Stimulated activated CD8-positive, alpha-beta memory T cell treated with anti-CD3 and anti-CD28 coated beads, Interleukin-15, amount 100 ng/mL, for 1 hour (primary cell): ENCODE measurements around the gene TIGIT.
"Not testable (repeated sequence)": the region's sequence is repeated elsewhere in the genome, so short reads cannot be mapped to it uniquely, and the experiment has no call there.

ENCODE experiments used
- DNase-seq: peaks from one replicate; pipeline ENCODE4 v3.0.0-alpha.2; 2020; ENCODE audit warnings: low read depth

Gene TIGIT

GRCh38 chr3:114293838-114294535 is at the start of gene TIGIT:
TIGIT (plus strand) TSS chr3:114294028; CDS start chr3:114294062, 34 bp downstream.
- DNase-seq = no peak

- no peak for DNase-seq
These were observed 40.9 kb upstream of the TIGIT start for GRCh38 chr3:114252954-114253353.

GRCh38 chr3:114253505-114253904 is 40.3 kb upstream of the TIGIT start:
- DNase-seq = no peak

GRCh38 chr3:114259566-114259965 is 34.3 kb upstream of the TIGIT start:
- no peak for DNase-seq

DNA sequence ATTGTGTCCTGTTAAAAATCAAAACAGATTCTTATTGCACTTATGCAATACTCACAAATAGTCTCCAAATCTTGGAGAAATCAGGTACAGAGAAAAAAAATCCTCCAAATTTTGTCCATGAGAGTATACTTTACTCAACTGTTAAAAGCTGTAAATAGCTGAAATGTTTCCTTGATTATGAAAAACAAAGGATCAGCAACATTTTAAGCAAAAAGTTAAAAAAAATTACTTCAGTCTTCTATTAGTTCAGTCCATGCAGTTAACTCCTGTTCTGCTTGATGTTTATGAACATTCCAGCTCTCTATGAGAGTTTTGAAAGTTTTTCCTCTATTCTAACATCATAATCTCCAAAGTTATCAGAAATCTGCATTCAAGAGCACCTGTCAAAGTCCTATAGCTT is 33.7 kb upstream of the TIGIT start:
- DNase-seq = no peak

GRCh38 chr3:114270019-114270418 is 23.8 kb upstream of the TIGIT start:
- DNase-seq = no peak

DNA sequence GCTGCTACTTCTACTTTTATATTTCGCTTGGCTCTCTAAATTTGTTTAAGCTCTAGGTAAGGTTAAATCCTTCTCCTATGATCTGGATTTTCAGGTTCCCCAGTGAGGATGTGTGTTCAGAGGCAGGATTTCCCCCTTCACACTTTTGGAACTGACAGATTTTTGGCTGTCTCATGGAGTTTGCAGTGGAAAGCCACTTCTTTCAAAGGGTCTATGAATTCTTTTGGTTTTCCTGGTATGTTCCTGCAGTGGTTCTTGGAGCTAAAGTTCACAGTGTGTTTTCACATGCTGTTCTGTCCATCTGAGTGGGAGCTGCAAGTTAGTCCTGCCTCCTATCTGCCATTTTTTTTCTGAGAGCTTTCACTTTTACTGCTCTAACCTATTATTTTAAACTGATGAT is 21.6 kb upstream of the TIGIT start:
- no peak for DNase-seq

GRCh38 chr3:114274929-114275328 is 18.9 kb upstream of the TIGIT start:
- no peak for DNase-seq

DNA sequence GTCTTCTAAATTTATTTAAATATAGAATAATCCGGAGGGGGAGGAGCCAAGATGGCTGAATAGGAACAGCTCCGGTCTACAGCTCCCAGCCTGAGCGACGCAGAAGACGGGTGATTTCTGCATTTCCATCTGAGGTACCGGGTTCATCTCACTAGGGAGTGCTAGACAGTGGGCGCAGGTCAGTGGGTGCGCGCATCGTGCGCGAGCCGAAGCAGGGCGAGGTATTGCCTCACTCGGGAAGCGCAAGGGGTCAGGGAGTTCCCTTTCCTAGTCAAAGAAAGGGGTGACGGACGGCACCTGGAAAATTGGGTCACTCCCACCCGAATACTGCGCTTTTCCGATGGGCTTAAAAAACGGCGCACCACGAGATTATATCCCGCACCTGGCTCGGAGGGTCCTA is 17.0 kb upstream of the TIGIT start:
- DNase-seq = not testable (repeated sequence)

DNA sequence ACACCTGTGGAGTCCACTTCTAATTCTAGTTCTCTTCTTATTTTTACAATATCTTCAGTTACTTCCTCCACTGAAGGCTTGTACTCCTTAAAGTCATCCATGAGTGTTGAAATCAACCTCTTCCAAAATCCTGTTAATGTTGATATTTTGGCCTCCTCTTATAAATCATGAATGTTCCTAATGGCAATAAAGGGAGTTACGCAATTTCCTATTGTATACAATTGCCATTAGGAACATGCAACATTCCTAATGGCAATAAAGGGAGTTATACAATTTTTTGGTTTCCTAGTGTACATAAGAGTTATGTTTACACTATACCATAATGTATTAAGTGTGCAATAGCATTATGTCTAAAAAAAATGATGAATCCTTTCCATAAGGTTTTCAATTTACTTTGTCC is 9.2 kb upstream of the TIGIT start:
- DNase-seq = no peak

DNA sequence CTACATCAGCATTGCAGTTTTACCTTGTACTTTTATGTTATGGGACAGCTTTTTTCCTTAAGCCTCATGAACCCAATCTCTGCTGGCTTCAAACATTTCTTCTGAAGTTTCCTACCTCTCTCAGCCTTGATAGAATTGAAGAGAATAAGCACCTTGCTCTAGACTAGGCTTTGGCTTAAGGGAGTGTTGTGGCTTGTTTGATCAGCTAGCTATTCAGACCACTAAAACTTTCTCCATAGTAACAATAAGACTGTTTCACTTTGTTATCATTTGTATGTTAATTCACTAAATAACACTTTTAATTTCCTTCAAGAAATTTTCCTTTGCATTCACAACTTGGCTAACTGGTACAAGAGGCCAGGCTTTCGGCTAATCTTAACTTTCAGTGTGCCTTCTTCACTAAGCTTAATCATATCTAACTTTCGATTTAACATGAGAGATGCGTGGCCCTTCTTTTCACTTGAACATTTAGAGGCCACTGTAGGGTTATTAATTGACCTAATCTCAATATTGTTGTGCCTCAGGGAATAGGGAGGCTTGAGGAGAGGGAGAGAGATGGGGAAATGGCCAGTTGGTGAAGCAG is 8.1 kb upstream of the TIGIT start:
- no peak for DNase-seq

DNA sequence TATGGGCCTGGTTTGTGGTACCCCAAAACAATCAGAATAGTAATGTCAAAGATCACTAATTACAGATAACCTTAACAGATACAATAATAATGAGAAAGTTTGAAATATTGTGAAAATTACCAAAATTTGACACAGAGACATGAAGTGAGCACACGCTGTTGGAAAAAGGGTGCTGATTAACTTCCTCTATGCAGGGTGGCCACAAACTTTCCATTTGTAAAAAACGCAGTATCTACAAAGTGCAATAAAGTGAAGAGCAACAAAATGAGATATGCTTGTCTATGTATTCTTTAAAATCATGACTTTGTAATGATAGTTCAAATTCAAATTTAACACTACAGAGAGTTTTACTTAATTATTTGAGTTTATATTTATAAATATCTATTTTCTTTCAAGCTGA is 7.6 kb upstream of the TIGIT start:
- no peak for DNase-seq

- peak; percentile 91 for DNase-seq
These were observed 2.6 kb upstream of the TIGIT start for GRCh38 chr3:114290911-114291901.

DNA sequence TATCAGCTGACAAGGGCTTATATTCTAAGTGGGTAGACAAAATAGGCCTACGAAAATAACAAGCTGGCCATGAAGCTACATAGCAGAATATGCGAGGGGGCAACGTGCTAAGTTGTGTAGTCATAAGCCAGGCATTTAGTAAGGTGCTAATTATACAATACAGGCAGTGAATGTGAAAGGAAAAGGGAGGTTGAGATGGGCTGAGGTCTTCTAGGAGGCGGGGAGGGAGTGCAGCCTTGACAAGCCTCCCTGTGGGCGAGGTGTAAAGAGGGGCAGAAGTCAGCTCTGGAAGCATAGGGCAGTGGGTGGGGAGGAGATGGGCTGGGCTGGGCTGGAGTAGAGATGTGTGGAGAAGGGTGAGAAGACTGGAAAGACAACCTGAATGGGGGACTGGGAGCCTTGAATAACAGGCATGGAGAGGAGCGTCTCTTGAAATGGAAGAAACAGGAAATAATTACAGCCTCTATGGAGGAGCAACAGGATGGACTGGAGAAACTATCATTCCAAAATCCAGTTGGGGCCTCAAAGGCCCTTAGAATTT is 1.2 kb downstream of the TIGIT start:
- DNase-seq = no peak

DNA sequence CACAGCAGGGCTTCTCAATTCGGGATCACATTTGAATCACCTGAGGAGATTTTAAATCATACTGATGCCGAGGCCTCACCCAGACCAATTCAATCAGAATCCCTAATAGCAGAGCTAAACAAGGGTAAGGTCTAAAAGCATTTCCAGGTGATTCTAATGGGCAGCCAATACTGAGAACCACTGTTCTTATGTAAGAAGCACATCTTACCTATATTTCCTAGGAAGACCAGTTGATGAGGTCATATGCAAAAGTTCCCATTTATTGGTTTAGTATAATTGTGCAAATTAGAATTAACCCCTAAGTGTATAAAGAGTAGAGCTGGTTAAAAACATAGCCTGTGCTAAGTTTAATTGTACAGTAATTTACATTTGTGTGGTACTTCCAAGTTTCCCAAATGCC is 2.1 kb downstream of the TIGIT start:
- no peak for DNase-seq

GRCh38 chr3:114299421-114299820 is 5.6 kb downstream of the TIGIT start:
- no peak for DNase-seq

DNA sequence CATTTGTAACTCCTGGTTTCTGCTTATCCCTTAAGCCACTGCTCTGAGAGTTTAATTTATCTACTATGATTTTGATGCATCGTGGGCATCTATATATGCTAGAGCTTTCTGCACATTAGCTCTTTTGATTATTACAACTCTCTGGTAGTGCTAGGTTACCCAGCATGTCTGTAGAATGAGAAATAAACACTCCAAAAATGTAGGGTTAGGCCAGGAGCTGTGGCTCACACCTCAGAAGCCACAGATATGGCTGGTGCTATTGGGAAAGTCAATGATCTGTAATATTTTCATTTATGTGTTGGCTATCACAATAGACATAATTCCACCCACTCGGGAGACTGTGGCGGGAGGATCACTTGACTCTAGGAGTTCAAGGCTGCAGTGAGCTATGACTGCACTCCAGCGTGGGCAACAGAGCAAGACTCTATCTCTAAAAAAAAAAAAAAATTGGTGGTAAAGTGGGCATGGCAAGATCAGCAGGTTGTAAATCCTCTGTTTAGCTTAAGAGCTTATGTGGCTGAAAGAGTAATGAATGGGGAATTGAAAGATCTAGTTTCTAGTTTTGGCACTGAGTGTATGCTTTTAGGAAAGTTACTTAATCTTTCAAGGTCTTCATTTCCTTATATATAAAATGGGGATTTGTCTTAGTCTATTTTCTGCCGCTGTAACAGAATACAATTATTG is 6.3 kb downstream of the TIGIT start:
- no peak for DNase-seq

GRCh38 chr3:114307222-114307830 is 13.5 kb downstream of the TIGIT start:
- DNase-seq = no peak

GRCh38 chr3:114307832-114308231 is 14.0 kb downstream of the TIGIT start:
- no peak for DNase-seq

- DNase-seq = no peak
These were observed 14.5 kb downstream of the TIGIT start for GRCh38 chr3:114308377-114308776.

- DNase-seq = no peak
These were observed 15.0 kb downstream of the TIGIT start for GRCh38 chr3:114308830-114309229.

DNA sequence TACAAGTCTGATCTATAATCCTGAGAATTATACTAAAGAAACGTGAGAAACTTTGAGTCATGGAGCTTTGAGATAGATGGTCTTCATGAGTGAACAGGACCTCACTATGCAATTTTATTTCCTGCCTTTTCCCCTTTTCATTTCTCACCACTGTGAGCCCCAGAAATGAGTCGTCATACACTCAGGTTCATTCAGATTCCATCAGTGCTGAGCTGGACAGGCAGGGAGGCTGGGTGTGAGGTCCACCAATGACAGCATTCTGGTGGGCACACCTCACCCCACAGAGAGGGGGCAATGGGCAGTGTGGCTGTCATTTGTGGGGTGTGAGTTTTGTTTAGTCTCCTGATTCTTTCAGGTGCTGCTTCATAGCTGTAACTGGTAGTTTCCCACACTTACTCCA is 16.9 kb downstream of the TIGIT start:
- DNase-seq = no peak
